Measurements from ENCODE around the gene IFNAR2. TPM values are rescaled to one million over a fixed set of nuclear protein-coding genes. Genes with fewer than 3 reads are reported as not detected.
"Not testable (repeated sequence)": the region's sequence is repeated elsewhere in the genome, so short reads cannot be mapped to it uniquely, and the experiment has no call there.

Gene IFNAR2
- total RNA-seq, 1 experiment from 2014 or later, result 8.8 TPM

GRCh38 chr21:33238146-33238545 is 8.4 kb downstream of the IFNAR2 start:
- intact Hi-C loops (cut with micrococcal nuclease), result no loop called here
- Mint-ChIP-seq H3K27ac (ENCODE audit: low read depth, unreplicated experiment) (no peak overlapping the region), H3K4me1 (ENCODE audit: insufficient read depth, unreplicated experiment) (peaks cover 7% of the 10 kb centered on the region), H3K9me3 (ENCODE audit: unreplicated experiment) (no peaks in the 10 kb centered on the region), H3K36me3 (ENCODE audit: insufficient read depth, unreplicated experiment) (peaks cover 15% of the 10 kb centered on the region), H3K27me3 (ENCODE audit: insufficient read depth, unreplicated experiment) (no peaks in the 10 kb centered on the region), H3K4me3 (ENCODE audit: unreplicated experiment) (no peak overlapping the region)
- no TSS peak for BruUV-seq (replicated peaks)
- POLR2A ChIA-PET, result interaction anchor here (0.8 to 1.4 kb wide), 2 partner anchors 11 to 13 kb away, joined by 3 to 4 read pairs; no protein-coding TSS in a partner anchor
- no peak for TF ChIP-seq CTCF (IDR thresholded peaks at IDR 0.05; ENCODE audit: unreplicated experiment)
- CTCF ChIA-PET, result interaction anchor here (0.6 to 0.9 kb wide), 2 partner anchors 93 to 204 kb away, joined by 3 read pairs; no protein-coding TSS in a partner anchor
- no peak for DNase-seq (ENCODE audit: unreplicated experiment)

GRCh38 chr21:33238565-33239255 is 9.0 kb downstream of the IFNAR2 start:
- H3K27me3 Mint-ChIP-seq (ENCODE audit: insufficient read depth, unreplicated experiment), result no peaks in the 10 kb centered on the region
- H3K4me3 Mint-ChIP-seq (ENCODE audit: unreplicated experiment), result no peak overlapping the region
- no peak overlapping the region for H3K27ac Mint-ChIP-seq (ENCODE audit: low read depth, unreplicated experiment)
- H3K4me1 Mint-ChIP-seq (ENCODE audit: insufficient read depth, unreplicated experiment), result peaks cover 6% of the 10 kb centered on the region
- no TSS peak for BruUV-seq (replicated peaks)
- TF ChIP-seq CTCF (IDR thresholded peaks at IDR 0.05; ENCODE audit: unreplicated experiment), result no peak
- intact Hi-C loops (cut with micrococcal nuclease), result no loop called here
- POLR2A ChIA-PET, result interaction anchor here (0.6 to 1.4 kb wide), 4 partner anchors 8 to 23 kb away, joined by 3 to 5 read pairs (median 4); no protein-coding TSS in a partner anchor
- no peaks in the 10 kb centered on the region for H3K9me3 Mint-ChIP-seq (ENCODE audit: unreplicated experiment)
- H3K36me3 Mint-ChIP-seq (ENCODE audit: insufficient read depth, unreplicated experiment), result peaks cover 12% of the 10 kb centered on the region
- DNase-seq (ENCODE audit: unreplicated experiment), result no peak
- CTCF ChIA-PET, result interaction anchor here (0.6 kb wide), 1 partner anchor 203 kb away, joined by 3 read pairs; no protein-coding TSS in a partner anchor

GRCh38 chr21:33239559-33240127 is 9.9 kb downstream of the IFNAR2 start:
- DNase-seq (ENCODE audit: unreplicated experiment); intact Hi-C loops (cut with micrococcal nuclease); H3K4me3 Mint-ChIP-seq (ENCODE audit: unreplicated experiment); CTCF ChIA-PET; H3K27ac Mint-ChIP-seq (ENCODE audit: low read depth, unreplicated experiment); H3K27me3 Mint-ChIP-seq (ENCODE audit: insufficient read depth, unreplicated experiment); H3K9me3 Mint-ChIP-seq (ENCODE audit: unreplicated experiment); H3K4me1 Mint-ChIP-seq (ENCODE audit: insufficient read depth, unreplicated experiment); BruUV-seq (replicated peaks): not testable (repeated sequence)
- peaks cover 19% of the 10 kb centered on the region for H3K36me3 Mint-ChIP-seq (ENCODE audit: insufficient read depth, unreplicated experiment)
- POLR2A ChIA-PET, result interaction anchor here (0.7 to 1.2 kb wide), 5 partner anchors 8 to 56 kb away, joined by 3 to 5 read pairs (median 4); no protein-coding TSS in a partner anchor

- intact Hi-C loops (cut with micrococcal nuclease), result no loop called here
- Mint-ChIP-seq H3K27me3 (ENCODE audit: insufficient read depth, unreplicated experiment) (no peaks in the 10 kb centered on the region), H3K9me3 (ENCODE audit: unreplicated experiment) (no peaks in the 10 kb centered on the region), H3K4me1 (ENCODE audit: insufficient read depth, unreplicated experiment) (peaks cover 6% of the 10 kb centered on the region), H3K4me3 (ENCODE audit: unreplicated experiment) (no peak overlapping the region), H3K36me3 (ENCODE audit: insufficient read depth, unreplicated experiment) (peaks cover 27% of the 10 kb centered on the region), H3K27ac (ENCODE audit: low read depth, unreplicated experiment) (no peak overlapping the region)
- no TSS peak for BruUV-seq (replicated peaks)
- POLR2A ChIA-PET, result interaction anchor here (1.2 kb wide), 1 partner anchor 29 kb away, joined by 3 read pairs; no protein-coding TSS in a partner anchor
- no peak for TF ChIP-seq CTCF (IDR thresholded peaks at IDR 0.05; ENCODE audit: unreplicated experiment)
- no peak for DNase-seq (ENCODE audit: unreplicated experiment)
- CTCF ChIA-PET, result no interaction called here
Observed at GRCh38 chr21:33240404-33240803, 10.7 kb downstream of the IFNAR2 start.

All from MCF 10A (cell line).